ENCODE measurements around the gene JUN. TPM values are rescaled to one million over a fixed set of nuclear protein-coding genes. Genes with fewer than 3 reads are reported as not detected.

The JUN gene
- polyA plus RNA-seq, 1 of the 3 experiments (the other 2 are of a cell fraction): 66.5 TPM

- TF ChIP-seq IRF3 (IDR thresholded peaks at IDR 0.05; ENCODE audit: low read depth, low read length): no peak
- TF ChIP-seq MEF2A (IDR thresholded peaks at IDR 0.05; ENCODE audit: borderline replicate concordance, low read depth): no peak
- no peak for TF ChIP-seq FOSL2 (IDR thresholded peaks at IDR 0.05; ENCODE audit: borderline replicate concordance, low read depth)
These were observed 37.7 kb downstream of the JUN start (continued) for GRCh38 chr1:58746182-58746581.

GRCh38 chr1:58745666-58746065 lies 38.2 kb downstream of the JUN start:
- Histone ChIP-seq H3K27ac (ENCODE audit: low read depth in 2 of 2, low read length in 1 of 2) (no peak overlapping the region), H2AFZ (ENCODE audit: low read depth) (no peak overlapping the region)
- no peak for DNase-seq

DNA sequence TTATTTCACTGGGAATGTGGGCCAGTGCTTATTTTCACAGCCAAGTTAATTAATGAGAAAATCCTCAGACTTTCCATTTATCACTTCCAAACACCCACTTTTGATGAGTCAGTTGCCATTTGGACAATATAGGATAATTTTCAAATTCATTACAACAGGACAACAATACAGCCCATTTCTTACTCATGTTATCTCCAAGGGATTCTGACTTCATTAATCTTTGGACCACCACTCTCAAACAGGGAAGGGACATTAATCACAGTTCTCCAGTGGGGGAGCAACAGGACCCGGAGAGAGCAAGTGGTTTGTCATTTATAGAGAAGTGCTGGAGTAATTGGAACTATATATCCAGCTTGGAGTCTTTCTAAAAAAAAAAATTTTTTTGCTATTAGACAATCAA lies 38.7 kb downstream of the JUN start:
- Histone ChIP-seq H3F3A (replicated peaks; ENCODE audit: insufficient read depth) (no peaks in the 10 kb centered on the region), H3K9me2 (no peaks in the 10 kb centered on the region), H2AFZ (ENCODE audit: low read depth) (no peak overlapping the region), H3K9me3 (no peaks in the 10 kb centered on the region), H3K4me2 (no peak overlapping the region), H3K9ac (no peak overlapping the region), H3K79me2 (ENCODE audit: insufficient read depth) (no peaks in the 10 kb centered on the region), H3K4me3 (ENCODE audit: low read depth in 2 of 2, low read length in 1 of 2) (no peak overlapping the region), H3K27me3 (ENCODE audit: insufficient read depth) (no peaks in the 10 kb centered on the region), H3K27ac (ENCODE audit: low read depth in 2 of 2, low read length in 1 of 2) (no peak overlapping the region), H4K20me1 (ENCODE audit: insufficient read depth) (no peaks in the 10 kb centered on the region), H3K4me1 (ENCODE audit: control insufficient read depth in 1 of 2, insufficient read depth in 2 of 2, low read depth in 1 of 2, low read length in 1 of 2) (no peaks in the 10 kb centered on the region; a peak in 2 of 4 replicates), H3K36me3 (replicated peaks in 1 of 2; ENCODE audit: control insufficient read depth in 1 of 2, insufficient read depth in 2 of 2, low read length in 1 of 2) (no peaks in the 10 kb centered on the region)
- DNase-seq: no peak
- 67% methylated on average over 1 of the region's 1 CpG for WGBS (ENCODE audit: low lambda C conversion rate)
- TF ChIP-seq TCF12 (IDR thresholded peaks at IDR 0.05) (no peak), YY1 (IDR thresholded peaks at IDR 0.05; ENCODE audit: low read depth) (no peak), EP300 (IDR thresholded peaks at IDR 0.05; ENCODE audit: borderline replicate concordance in 1 of 2, low read depth in 1 of 2, low read length in 1 of 2) (no peak), NRF1 (IDR thresholded peaks at IDR 0.05; ENCODE audit: low read depth, low read length) (no peak), IRF3 (IDR thresholded peaks at IDR 0.05; ENCODE audit: low read depth, low read length) (no peak), RXRA (IDR thresholded peaks at IDR 0.05; ENCODE audit: borderline replicate concordance, low read depth) (no peak), EZH2phosphoT487 (IDR thresholded peaks at IDR 0.05; ENCODE audit: borderline replicate concordance, low read depth) (no peak), FOXM1 (IDR thresholded peaks at IDR 0.05; ENCODE audit: low read depth) (no peak)
- CTCF ChIA-PET: interaction anchor here (1.1 to 6.2 kb wide), 2 partner anchors 954 to 1014 kb away, joined by 3 to 48 read pairs; no protein-coding TSS in a partner anchor
- POLR2A ChIA-PET: no interaction called here

More at GRCh38 chr1:58745666-58746065, 38.2 kb downstream of the JUN start:
- CTCF ChIA-PET: interaction anchor here (0.5 to 6.2 kb wide), 3 partner anchors 953 to 1201 kb away, joined by 3 to 48 read pairs (median 3); no protein-coding TSS in a partner anchor
- Histone ChIP-seq H3K9me3 (no peaks in the 10 kb centered on the region), H3K36me3 (replicated peaks in 1 of 2; ENCODE audit: control insufficient read depth in 1 of 2, insufficient read depth in 2 of 2, low read length in 1 of 2) (no peaks in the 10 kb centered on the region), H3F3A (replicated peaks; ENCODE audit: insufficient read depth) (no peaks in the 10 kb centered on the region), H3K79me2 (ENCODE audit: insufficient read depth) (no peaks in the 10 kb centered on the region), H3K4me3 (ENCODE audit: low read depth in 2 of 2, low read length in 1 of 2) (no peak overlapping the region), H3K4me1 (ENCODE audit: control insufficient read depth in 1 of 2, insufficient read depth in 2 of 2, low read depth in 1 of 2, low read length in 1 of 2) (no peaks in the 10 kb centered on the region; a peak in 1 of 4 replicates), H3K27me3 (ENCODE audit: insufficient read depth) (no peaks in the 10 kb centered on the region), H3K9me2 (no peaks in the 10 kb centered on the region), H4K20me1 (ENCODE audit: insufficient read depth) (no peaks in the 10 kb centered on the region), H3K9ac (no peak overlapping the region), H3K4me2 (no peak overlapping the region)
- 77% methylated on average over 5 of the region's 5 CpGs for WGBS (ENCODE audit: low lambda C conversion rate)
- TF ChIP-seq RXRA (IDR thresholded peaks at IDR 0.05; ENCODE audit: borderline replicate concordance, low read depth) (no peak), SIN3A (IDR thresholded peaks at IDR 0.05; ENCODE audit: borderline replicate concordance, low read depth, low read length) (no peak), MXI1 (IDR thresholded peaks at IDR 0.05; ENCODE audit: low read depth, low read length) (no peak), FOSL2 (IDR thresholded peaks at IDR 0.05; ENCODE audit: borderline replicate concordance, low read depth) (no peak), CHD2 (IDR thresholded peaks at IDR 0.05; ENCODE audit: low read length, partially characterized antibody) (no peak), SMC3 (IDR thresholded peaks at IDR 0.05; ENCODE audit: low read depth, low read length) (no peak), POLR2AphosphoS5 (IDR thresholded peaks at IDR 0.05; ENCODE audit: low read depth, low read length) (no peak), PBX3 (IDR thresholded peaks at IDR 0.05) (no peak)
- TF ChIP-seq, protein P1, sequence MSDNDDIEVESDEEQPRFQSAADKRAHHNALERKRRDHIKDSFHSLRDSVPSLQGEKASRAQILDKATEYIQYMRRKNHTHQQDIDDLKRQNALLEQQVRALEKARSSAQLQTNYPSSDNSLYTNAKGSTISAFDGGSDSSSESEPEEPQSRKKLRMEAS (IDR thresholded peaks at IDR 0.05; ENCODE audit: low read depth): no peak
- POLR2A ChIA-PET: no interaction called here

Data from SK-N-SH (cell line).